IMR-90 (cell line): ENCODE measurements around the gene METTL4.

Experiments
- BHLHE40 ChIP-seq: fragments of 150-350 bp; IDR thresholded peaks from 2 replicates; pipeline ENCODE4 v1.6.1; 2016; ENCODE audit warnings: mild to moderate bottlenecking, low read depth, low read length
- CEBPB ChIP-seq: IDR thresholded peaks from 2 replicates; pipeline ENCODE4 v1.6.1; 2012; ENCODE audit warnings: low read depth, low read length, improper control_type of control experiment
- CHD1 ChIP-seq: IDR thresholded peaks from 2 replicates; pipeline ENCODE4 v1.6.1; 2012; ENCODE audit warnings: low read depth, low read length, improper control_type of control experiment
- CTCF ChIP-seq: conservative IDR thresholded peaks from 2 replicates; pipeline ENCODE4 v1.5.1; 2012; ENCODE audit warnings: mild to moderate bottlenecking, low read depth, low read length, improper control_type of control experiment
- ELK1 ChIP-seq: fragments of 150-350 bp; IDR thresholded peaks from 2 replicates; pipeline ENCODE4 v1.6.1; 2016; ENCODE audit warnings: low read depth, mild to moderate bottlenecking, low read length, moderate library complexity, borderline replicate concordance
- FOS ChIP-seq: fragments of 150-350 bp; IDR thresholded peaks from 2 replicates; pipeline ENCODE4 v1.6.1; 2016; ENCODE audit warnings: low read depth, low read length
- MAFK ChIP-seq: IDR thresholded peaks from 2 replicates; pipeline ENCODE4 v1.6.1; 2012; ENCODE audit warnings: low read depth, low read length, improper control_type of control experiment
- MAZ ChIP-seq: IDR thresholded peaks from 2 replicates; pipeline ENCODE4 v1.6.1; 2012; ENCODE audit warnings: low read depth, mild to moderate bottlenecking, low read length, improper control_type of control experiment, moderate library complexity, borderline replicate concordance
- MXI1 ChIP-seq: IDR thresholded peaks from 2 replicates; pipeline ENCODE4 v1.6.1; 2012; ENCODE audit warnings: low read depth, mild to moderate bottlenecking, low read length, moderate library complexity, borderline replicate concordance
- POLR2A ChIP-seq: IDR thresholded peaks from 2 replicates; pipeline ENCODE4 v1.6.1; 2012; ENCODE audit warnings: mild to moderate bottlenecking, low read depth, low read length
- RAD21 ChIP-seq: IDR thresholded peaks from 2 replicates; pipeline ENCODE4 v1.6.1; 2012; ENCODE audit warnings: low read length, improper control_type of control experiment
- RFX5 ChIP-seq: IDR thresholded peaks from 2 replicates; pipeline ENCODE4 v1.8.0; 2012; ENCODE audit warnings: low read depth, mild to moderate bottlenecking, low read length, moderate library complexity

GRCh38 chr18:2610549-2610948, 39.2 kb upstream of the METTL4 start:
- no peak for TF ChIP-seq CTCF
- no peak for TF ChIP-seq POLR2A
- TF ChIP-seq BHLHE40, result no peak
- TF ChIP-seq CHD1, result no peak
- TF ChIP-seq MAFK, result no peak
- TF ChIP-seq RAD21, result no peak
- TF ChIP-seq MXI1, result no peak
- TF ChIP-seq CEBPB, result no peak
- TF ChIP-seq ELK1, result no peak
- TF ChIP-seq MAZ, result no peak
- TF ChIP-seq FOS, result no peak
- TF ChIP-seq RFX5, result no peak
